Activated CD4-positive, alpha-beta T cell treated with anti-CD3 and anti-CD28 coated beads for 24 hours (primary cell): ENCODE measurements around the gene STXBP4.

Experiments used
- DNase-seq, 2 donors: peaks; one replicate each; pipeline ENCODE4 v3.0.0-alpha.2; 2020; ENCODE audit warnings: low read depth in 2 of 2

The STXBP4 gene

DNA sequence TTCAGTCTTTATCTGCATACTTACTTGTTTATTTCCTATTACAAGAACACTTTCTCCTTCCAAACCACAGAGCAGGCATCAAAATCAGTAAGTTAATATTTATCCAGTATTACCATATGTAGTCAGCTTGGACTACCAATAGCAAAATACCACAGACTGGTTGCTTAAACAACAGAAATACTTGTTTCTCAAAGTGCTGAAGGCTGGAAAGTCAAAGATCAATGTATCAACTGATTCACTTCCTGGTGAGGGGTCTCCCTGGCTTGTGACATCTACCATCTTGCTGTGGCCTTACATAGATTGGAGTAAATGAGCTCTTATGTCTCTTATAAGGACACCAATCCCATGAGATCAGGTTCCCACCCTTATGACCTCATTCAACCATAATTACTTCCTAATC, 2.6 kb downstream of the STXBP4 start:
- DNase-seq: no peak

- no peak for DNase-seq
These were observed 3.3 kb downstream of the STXBP4 start for GRCh38 chr17:54971901-54972300.

DNA sequence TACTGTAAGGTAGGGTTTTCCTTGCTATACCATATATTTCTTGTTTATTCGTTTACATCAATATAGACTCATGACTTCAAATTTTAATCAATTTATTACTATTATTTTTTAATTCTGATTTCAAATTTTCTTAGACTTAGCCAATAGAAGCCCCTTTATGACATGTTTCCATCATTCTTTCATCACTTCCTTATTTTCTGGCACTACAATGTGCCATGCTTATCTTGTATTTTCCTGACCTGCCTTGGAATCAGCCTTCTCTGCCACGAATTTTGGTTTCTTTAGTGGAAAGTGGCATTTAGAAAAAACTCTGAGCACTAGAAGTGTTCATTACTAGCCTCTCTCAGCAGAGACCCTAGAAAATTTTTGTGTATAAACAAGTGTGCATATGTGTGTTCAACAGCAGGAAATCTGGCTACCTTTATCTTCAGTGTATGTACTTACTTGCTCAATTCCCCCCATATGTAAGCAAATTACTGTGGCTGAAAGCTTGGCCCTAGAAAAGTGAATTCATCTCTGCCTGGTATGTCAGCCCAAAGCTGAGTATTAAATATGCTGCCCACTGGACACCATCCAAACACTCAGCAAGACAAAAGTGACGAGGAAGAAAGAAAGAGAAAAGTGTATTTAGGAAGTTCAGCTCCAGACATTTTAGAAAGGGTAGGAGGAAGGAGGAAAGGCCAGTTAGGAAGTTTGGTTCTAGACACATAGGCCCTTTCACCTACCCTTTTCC, 4.0 kb downstream of the STXBP4 start:
- DNase-seq: no peak

- DNase-seq: no peak
These were observed 6.2 kb downstream of the STXBP4 start for GRCh38 chr17:54974759-54975158.

GRCh38 chr17:54976316-54976715, 7.8 kb downstream of the STXBP4 start:
- no peak for DNase-seq

GRCh38 chr17:54977744-54978143, 9.2 kb downstream of the STXBP4 start:
- DNase-seq: no peak

DNA sequence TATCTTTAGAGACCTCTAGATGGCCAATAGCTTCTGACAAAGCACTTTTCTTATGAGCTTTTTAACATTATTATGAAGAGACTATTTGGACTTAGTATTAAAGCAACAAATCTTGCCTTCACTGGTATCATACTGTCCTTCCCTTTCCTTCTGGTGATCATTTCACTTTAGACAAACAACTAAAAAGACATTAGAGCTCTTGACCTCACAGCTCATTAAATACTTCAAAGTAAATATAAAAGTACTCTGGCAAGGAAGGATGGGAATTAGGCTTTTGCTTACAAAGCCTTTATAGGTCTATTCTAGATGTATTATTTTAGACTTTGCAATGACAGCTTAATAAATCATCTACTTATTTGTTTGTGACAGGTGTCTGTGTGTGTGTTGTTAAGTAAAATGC, 11.1 kb downstream of the STXBP4 start:
- no peak for DNase-seq

DNA sequence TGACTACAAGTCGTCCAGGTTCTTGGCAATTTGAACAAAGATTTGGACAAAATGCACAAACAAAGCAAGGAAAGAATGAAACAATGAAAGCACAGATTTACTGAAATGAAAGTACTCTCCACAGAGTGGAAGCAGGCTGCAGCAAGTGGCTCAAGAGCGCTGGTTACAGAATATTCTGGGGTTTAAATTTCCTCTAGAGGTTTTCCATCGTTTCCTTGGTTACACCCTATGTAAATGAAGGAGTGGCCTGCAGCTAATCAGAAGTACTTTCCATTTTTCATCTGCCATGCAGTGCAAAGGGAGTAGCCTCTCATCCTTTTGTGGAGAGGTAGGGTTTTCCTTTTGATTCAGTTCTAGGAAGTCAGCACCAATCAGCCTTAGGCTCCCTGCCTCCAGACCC, 11.8 kb downstream of the STXBP4 start:
- DNase-seq: no peak

GRCh38 chr17:54982399-54982798, 13.8 kb downstream of the STXBP4 start:
- no peak for DNase-seq

DNA sequence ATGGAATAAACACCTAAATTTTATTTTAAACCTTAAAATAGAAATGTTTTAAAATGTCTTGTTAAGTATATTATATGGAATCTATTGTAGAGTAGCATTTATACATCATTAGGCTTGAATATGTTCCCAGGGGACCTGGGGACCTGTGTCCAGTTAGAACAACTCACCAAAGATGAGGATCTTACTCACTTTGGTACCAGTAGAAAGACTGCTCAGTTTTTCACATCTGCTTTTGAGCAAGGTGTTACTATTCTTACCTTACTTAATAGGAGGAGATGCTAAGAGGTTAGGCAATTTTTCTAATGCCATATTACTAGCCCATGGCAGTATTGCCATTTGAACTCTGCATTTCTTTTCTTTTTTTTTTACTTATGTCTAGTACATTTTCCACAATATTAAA, 14.7 kb downstream of the STXBP4 start:
- DNase-seq: no peak

DNA sequence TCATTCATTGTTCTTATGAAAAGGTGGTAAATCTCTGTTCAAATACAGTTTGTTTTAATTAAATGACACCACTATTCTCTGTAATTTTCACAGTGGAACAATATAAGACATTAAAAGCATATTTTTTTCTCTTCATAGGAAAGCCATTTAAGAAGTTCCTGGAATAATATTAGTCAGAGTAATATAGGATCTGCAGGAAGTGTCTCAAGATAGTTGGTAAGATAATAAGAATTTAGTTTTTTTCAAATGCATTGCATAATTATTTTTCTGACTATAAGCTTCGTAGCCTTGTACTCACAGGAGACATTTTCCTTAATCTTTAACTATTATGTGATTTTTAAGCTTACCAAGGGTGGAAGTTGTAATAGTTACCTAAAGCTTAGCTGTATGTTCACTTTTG, 16.9 kb downstream of the STXBP4 start:
- DNase-seq: no peak

DNA sequence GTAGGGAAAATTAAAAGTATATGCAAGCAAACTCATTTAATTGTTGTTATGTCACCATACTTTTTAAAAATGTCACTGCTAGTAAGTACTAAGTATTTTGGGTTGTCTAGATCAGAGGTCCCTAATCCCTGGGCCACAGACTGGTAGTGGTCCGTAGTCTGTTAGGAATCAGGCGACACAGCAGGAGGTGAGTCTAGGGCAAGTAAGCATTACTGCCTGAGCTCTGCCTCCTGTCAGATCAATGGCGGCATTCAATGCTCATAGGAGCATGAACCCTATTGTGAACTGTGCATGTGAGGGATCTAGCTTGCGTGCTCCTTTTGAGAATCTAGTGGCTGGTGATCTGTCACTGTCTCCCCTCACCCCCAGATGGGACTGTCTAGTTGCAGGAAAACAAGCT, 21.6 kb downstream of the STXBP4 start:
- no peak for DNase-seq

- no peak for DNase-seq
These were observed 23.0 kb downstream of the STXBP4 start for GRCh38 chr17:54991567-54991966.

GRCh38 chr17:54992797-54993639, 24.5 kb downstream of the STXBP4 start:
- DNase-seq: no peak

DNA sequence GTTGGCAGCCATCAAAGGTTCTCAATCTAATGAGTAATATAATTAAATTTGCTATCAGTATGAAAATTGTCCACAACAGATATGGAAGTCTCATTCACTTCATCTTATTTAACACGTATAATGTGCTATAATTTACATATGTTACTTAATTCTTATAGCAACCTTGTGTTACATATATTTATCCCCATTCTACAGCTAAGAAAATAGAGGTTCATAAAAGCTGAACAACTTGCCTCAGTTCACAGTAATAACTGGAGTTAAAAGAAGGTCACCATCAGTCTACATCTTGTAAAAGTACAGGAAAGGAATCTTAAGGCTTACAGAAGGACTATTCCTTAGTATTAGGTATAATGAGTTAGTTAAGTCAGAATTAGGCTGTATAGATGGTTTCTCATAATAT, 27.9 kb downstream of the STXBP4 start:
- no peak for DNase-seq

DNA sequence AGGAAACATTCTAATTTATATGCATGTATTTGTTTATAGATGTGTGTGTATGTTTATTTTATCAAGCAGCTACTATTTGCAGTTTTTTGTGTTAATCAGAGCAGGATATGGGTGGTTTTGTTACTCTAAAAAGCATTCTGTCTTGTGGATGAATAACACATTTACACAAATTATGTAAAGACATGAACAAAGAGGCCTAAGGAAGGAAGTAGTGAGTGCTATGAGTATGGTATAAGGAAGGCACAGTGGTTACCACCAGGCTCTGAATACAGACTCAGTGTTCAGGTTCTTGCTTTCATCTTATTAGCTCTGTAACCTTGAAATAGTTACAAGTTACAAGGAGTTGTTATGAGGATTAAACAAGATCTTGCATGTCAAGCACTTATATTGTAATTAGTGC, 33.9 kb downstream of the STXBP4 start:
- DNase-seq: no peak

GRCh38 chr17:55004484-55004883, 35.9 kb downstream of the STXBP4 start:
- no peak for DNase-seq

DNA sequence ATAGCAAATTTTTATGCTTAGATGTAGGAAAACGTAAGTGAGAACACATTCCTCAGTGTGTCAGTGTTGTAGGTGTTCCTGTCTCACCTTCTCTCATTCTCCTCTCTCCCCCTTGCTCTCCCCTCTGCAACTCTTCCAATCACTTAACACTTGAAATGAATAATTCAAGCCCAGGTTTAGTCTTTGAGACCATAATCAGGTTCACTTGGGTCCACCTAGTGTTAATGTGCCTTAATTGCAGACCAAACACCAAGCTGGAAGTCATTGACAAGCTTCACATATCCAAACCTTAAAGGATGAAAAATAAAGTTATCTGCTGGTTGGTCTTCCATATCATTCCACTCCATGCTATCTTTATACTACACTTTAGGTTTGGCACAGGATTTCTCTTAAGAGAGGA, 37.0 kb downstream of the STXBP4 start:
- no peak for DNase-seq

DNA sequence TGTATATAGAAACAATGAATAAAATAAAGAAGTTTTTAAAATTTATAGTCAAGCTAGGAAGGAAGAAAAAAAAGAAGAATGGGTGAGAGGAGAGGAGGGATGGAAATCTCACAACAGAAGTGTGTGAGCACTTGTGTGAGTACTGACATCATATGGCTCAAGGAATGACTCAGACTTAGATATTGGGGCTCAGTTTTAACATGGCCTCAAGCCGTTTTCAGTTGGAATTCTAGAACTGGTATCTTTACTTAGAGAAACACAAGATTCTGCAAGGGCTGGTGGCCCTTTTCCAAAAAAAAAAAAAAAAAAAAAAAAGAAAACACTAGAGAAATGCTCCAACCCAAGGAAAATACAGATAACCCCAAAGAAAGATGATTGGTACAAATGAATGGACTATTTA, 55.1 kb downstream of the STXBP4 start:
- DNase-seq: no peak

DNA sequence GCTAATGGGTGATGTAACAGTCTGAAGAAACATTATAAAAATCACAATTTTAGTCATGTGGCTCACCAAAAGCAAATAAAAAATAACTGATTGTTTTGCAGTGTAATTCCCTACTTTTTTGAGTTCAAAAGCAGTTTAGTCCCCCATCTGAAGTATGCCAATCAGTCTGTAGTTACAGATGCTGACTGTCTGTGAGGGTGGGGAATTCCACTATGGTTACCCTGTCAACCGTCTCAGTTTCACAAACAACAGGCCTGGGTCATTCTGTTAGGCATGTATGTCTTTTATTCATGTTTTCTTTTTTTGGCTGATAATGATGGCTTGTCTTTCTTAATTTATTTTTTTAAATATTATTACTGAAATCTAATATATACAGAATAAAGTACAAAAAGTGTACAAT, 69.3 kb downstream of the STXBP4 start:
- no peak for DNase-seq

- DNase-seq: no peak
These were observed 69.7 kb downstream of the STXBP4 start for GRCh38 chr17:55038291-55038690.

DNA sequence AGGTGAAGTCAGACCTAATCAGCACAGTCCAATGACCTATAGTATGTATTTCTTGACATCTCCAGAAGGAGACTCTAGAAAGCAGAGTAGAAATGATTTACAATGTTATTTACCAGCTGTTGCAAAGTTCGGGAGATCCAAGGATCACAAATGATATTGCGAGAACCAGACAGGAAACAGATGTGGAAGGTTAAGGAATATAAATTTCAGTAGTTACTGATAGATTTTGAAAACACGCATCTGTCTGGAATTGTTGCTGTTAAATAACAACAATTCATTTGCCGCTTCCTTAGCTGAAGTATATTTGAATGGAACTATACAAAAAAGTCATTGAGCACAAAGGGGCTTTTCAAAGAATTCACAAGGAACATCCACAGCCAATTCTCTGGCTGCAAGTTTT, 72.0 kb downstream of the STXBP4 start:
- DNase-seq: no peak

- no peak for DNase-seq
These were observed 85.3 kb downstream of the STXBP4 start for GRCh38 chr17:55053855-55054254.
